A549 (cell line): ENCODE measurements around the gene SLC15A5.

Experiments
- POLR2A ChIP-seq: IDR thresholded peaks from 2 replicates; pipeline ENCODE4 v1.6.1; 2012; ENCODE audit warnings: mild to moderate bottlenecking, low read length
- RAD21 ChIP-seq, 2 experiments: fragments of >200 bp in 1 of 2; sonication (Bioruptor Twin) in 1 of 2; formaldehyde crosslinking in 1 of 2; IDR thresholded peaks in 1 of 2; conservative IDR thresholded peaks in 1 of 2; 2 replicates in 1 of 2; 3 replicates in 1 of 2; pipeline ENCODE4 v1.6.1; 2012 to 2018; ENCODE audit warnings: inconsistent platforms in 1 of 2
- RCOR1 ChIP-seq: fragments of 150-350 bp; IDR thresholded peaks from 2 replicates; pipeline ENCODE4 v1.6.1; 2014; ENCODE audit warnings: antibody characterized with exemption, low read length, low read depth
- RNF2 ChIP-seq: fragments of 200-600 bp; sonication (generic); IDR thresholded peaks from 2 replicates; pipeline ENCODE4 v1.6.1; 2016; ENCODE audit warnings: low read depth, mild to moderate bottlenecking, antibody characterized with exemption, moderate library complexity, borderline replicate concordance
- ZNF302 ChIP-seq: fragments of 250-450 bp; sonication (Bioruptor Pico); IDR thresholded peaks from 2 replicates; pipeline ENCODE4 v1.9.0; 2021; ENCODE audit warnings: inconsistent platforms, mild to moderate bottlenecking, moderate library complexity
- TF ChIP-seq, protein P1 (sequence below): IDR thresholded peaks from 2 replicates; pipeline ENCODE4 v1.6.1; 2012

DNA sequence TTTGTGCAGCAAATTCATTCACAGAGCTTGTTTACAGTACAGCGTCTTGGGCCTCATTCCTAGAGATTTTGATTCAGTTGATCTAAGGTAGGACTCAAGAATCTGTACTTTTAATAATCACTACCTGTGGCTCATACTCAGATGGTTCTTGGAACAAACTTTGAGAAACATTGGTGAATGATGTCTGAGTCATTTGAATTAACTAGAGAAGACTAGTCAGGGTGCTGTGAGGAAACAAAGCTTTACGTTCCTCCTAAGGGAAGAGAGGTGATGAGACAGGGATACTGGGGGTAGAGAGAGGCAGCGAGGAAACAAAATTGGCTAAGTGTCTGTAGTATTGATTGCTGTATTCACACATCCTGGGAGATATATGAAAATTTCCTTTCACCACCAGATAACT lies 109.4 kb downstream of the SLC15A5 start:
- TF ChIP-seq, protein P1, sequence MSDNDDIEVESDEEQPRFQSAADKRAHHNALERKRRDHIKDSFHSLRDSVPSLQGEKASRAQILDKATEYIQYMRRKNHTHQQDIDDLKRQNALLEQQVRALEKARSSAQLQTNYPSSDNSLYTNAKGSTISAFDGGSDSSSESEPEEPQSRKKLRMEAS = no peak
- TF ChIP-seq POLR2A = no peak
- TF ChIP-seq RAD21 (conservative IDR thresholded peaks at IDR 0.05 in 1 of 2, IDR thresholded peaks at IDR 0.05 in 1 of 2) = no peak
- TF ChIP-seq RNF2 = no peak
- TF ChIP-seq RCOR1 = no peak
- TF ChIP-seq ZNF302 (CRISPR knock-in tag) = no peak
